Measurements from ENCODE around the gene ZFYVE27.

DNA sequence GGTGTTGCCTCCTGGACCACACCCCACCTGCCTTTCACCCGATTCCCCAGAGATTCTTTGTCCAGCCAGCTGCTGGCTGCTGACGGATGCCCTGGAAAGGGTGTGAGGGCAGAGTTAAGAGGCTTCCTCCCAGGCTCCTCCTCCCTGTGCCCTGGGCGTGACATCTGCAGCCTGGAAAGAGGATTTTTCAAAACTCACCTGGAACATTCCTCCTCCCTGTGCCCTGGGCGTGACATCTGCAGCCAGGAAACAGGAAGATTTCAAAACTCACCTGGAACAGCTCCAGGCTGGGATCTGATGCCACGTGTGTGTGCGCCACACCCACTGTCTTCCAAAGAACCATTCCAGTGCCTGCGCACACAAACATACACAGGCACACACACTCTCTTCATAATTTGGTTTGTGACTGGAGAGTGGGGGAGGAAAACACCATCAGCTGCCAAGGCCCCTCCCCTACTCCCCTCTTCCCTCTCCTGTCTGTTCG is 18.2 kb upstream of the ZFYVE27 start:
- TF ChIP-seq CTCF (IDR thresholded peaks at IDR 0.05) (no peak), ZFX (IDR thresholded peaks at IDR 0.05; ENCODE audit: borderline replicate concordance) (no peak)
